ENCODE results near the gene SEBOX. TPM values are rescaled to one million over a fixed set of nuclear protein-coding genes. Genes with fewer than 3 reads are reported as not detected.

SEBOX gene
- total and polyA plus RNA-seq, 2 experiments from 2014 or later = not detected

DNA sequence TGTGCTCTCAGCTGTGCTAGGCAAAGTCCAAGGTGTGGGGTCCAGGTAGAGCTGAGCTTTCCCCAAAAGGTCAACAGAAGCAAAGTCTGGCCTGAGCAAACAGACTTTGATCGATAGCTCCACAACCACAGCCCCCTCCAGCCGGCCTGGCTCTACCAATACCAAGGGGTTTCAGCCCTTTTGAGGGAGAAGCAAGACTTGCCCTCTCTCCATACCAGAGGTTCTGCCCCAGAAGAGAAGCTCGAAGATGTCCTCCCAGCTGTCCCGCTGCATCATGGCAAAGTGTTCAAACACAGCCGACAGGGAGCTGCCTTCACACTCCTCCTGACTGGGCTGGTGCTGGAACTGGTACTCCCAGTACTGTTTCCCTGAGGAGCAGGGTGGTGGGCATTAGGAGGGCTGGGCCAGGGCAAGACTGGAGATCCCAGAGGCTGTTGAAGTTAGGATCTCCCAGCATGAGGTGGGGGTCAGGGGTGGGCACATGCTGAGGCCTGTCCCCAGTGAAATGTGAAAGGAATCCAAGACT is 3.4 kb upstream of the SEBOX start:
- Histone ChIP-seq H3K4me1 (ENCODE audit: insufficient read depth) (peaks cover 9% of the 10 kb centered on the region; the same call in 1 of the 2 replicates), H2AFZ (no peak overlapping the region), H3F3A (replicated peaks; ENCODE audit: low read depth) (no peaks in the 10 kb centered on the region; the same call in 1 of the 2 replicates), H3K4me3 (no peak overlapping the region), H3K27me3 (ENCODE audit: insufficient read depth) (peaks cover 12% of the 10 kb centered on the region), H3K79me2 (replicated peaks; ENCODE audit: insufficient read depth) (no peaks in the 10 kb centered on the region), H3K36me3 (ENCODE audit: insufficient read depth) (no peaks in the 10 kb centered on the region), H3K4me2 (no peak overlapping the region), H3K9me2 (ENCODE audit: insufficient read depth) (no peaks in the 10 kb centered on the region), H3K27ac (ENCODE audit: low read depth) (no peak overlapping the region), H4K20me1 (replicated peaks; ENCODE audit: insufficient read depth) (peaks cover 7% of the 10 kb centered on the region; the same call in 1 of the 2 replicates)
- no peaks in the 10 kb centered on the region for H3K36me3 Mint-ChIP-seq (ENCODE audit: low read depth)
- no peak overlapping the region for H3K27ac Mint-ChIP-seq
- H3K4me1 Mint-ChIP-seq = peaks cover 18% of the 10 kb centered on the region
- H3K4me3 Mint-ChIP-seq = no peak overlapping the region
- no peak for ATAC-seq
- no peaks in the 10 kb centered on the region for H3K9me3 Mint-ChIP-seq
- TF ChIP-seq ZNF114 (CRISPR knock-in tag; IDR thresholded peaks at IDR 0.05) (no peak), JUNB (IDR thresholded peaks at IDR 0.05; ENCODE audit: unreplicated experiment) (no peak), REST (IDR thresholded peaks at IDR 0.05; ENCODE audit: unreplicated experiment) (no peak), EZH2phosphoT487 (IDR thresholded peaks at IDR 0.05; ENCODE audit: unreplicated experiment) (no peak), CREB1 (CRISPR knock-in tag; IDR thresholded peaks at IDR 0.05; ENCODE audit: low read depth) (no peak), ETS1 (IDR thresholded peaks at IDR 0.05) (no peak), STAT1 (IDR thresholded peaks at IDR 0.05; ENCODE audit: unreplicated experiment) (no peak), POLR2AphosphoS5 (IDR thresholded peaks at IDR 0.05; ENCODE audit: low read depth) (no peak), EZH2 (IDR thresholded peaks at IDR 0.05; ENCODE audit: low read depth, unreplicated experiment) (no peak), ZNF462 (CRISPR knock-in tag; IDR thresholded peaks at IDR 0.05) (no peak), ZNF331 (CRISPR knock-in tag; IDR thresholded peaks at IDR 0.05; ENCODE audit: low read depth) (no peak), NANOG (IDR thresholded peaks at IDR 0.05; ENCODE audit: borderline replicate concordance) (no peak)
- TF ChIP-seq, protein P1, sequence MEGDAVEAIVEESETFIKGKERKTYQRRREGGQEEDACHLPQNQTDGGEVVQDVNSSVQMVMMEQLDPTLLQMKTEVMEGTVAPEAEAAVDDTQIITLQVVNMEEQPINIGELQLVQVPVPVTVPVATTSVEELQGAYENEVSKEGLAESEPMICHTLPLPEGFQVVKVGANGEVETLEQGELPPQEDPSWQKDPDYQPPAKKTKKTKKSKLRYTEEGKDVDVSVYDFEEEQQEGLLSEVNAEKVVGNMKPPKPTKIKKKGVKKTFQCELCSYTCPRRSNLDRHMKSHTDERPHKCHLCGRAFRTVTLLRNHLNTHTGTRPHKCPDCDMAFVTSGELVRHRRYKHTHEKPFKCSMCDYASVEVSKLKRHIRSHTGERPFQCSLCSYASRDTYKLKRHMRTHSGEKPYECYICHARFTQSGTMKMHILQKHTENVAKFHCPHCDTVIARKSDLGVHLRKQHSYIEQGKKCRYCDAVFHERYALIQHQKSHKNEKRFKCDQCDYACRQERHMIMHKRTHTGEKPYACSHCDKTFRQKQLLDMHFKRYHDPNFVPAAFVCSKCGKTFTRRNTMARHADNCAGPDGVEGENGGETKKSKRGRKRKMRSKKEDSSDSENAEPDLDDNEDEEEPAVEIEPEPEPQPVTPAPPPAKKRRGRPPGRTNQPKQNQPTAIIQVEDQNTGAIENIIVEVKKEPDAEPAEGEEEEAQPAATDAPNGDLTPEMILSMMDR (conservative IDR thresholded peaks at IDR 0.05; ENCODE audit: low read depth in 2 of 2) = no peak
- no peak for DNase-seq (ENCODE audit: low spot score)
- H3K27me3 Mint-ChIP-seq (ENCODE audit: insufficient read depth, low read depth, poor library complexity) = peaks cover 26% of the 10 kb centered on the region
